SK-N-SH (cell line): ENCODE results near the gene ZFTA.

Source experiments
- FOXJ3 ChIP-seq: sonication (generic); formaldehyde crosslinking; IDR thresholded peaks from 2 replicates; pipeline ENCODE4 v1.5.1; 2020; ENCODE audit warnings: mild to moderate bottlenecking, missing genetic modification reagents
- GATA2 ChIP-seq: sonication (generic); formaldehyde crosslinking; IDR thresholded peaks from 2 replicates; pipeline ENCODE4 v1.5.0; 2020; ENCODE audit warnings: mild to moderate bottlenecking, missing genetic modification reagents
- JUND ChIP-seq: IDR thresholded peaks from 2 replicates; pipeline ENCODE4 v1.4.0; 2012
- POLR2AphosphoS5 ChIP-seq: IDR thresholded peaks from 2 replicates; pipeline ENCODE4 v1.6.1; 2012; ENCODE audit warnings: low read depth, low read length
- TF ChIP-seq, protein P1 (sequence below): fragments of 200-600 bp; sonication (generic); IDR thresholded peaks from 2 replicates; pipeline ENCODE4 v1.6.1; 2017; ENCODE audit warnings: antibody characterized with exemption, mild to moderate bottlenecking, moderate library complexity

DNA sequence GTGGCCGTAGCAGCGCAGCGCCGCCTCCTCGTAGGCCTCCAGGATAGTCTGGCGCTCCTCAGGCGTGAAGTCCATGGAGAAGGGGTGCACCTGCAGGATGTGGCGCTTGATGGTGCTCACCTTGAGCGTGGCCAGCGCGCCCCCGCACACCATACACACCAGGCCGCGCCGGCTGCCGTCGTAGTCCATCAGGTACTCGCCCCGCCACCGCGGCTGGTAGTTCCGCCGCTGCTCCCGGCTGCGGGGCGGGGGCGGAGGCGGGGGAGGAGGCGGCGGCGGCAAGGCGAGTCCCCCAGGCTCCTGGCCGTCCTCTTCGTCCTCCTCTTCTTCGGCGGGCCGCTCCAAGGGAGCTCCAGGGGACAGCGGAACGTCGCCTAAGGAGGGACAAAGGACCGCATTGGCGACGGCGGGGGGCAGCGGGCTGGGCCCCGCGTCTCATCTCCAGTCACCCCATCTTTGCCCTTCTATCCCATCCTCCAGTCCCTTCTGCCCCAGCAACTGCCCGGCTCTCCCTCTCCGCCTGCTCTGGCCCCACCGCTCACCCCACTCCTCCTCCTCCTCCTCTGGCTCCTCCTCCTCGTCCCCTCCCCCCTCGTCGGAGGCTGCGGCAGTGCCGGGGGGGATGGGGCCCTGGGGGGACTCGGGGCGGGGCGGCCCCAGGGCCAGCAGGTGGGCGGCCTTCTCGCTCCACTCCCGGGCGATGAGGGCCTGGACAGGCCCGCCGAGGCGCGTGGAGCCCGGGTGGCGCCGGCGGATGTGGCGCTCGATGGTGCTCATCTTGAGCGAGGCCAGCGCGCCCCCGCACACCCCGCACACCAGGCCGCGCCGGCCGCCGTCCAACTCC is 4.9 kb downstream of the ZFTA start:
- TF ChIP-seq JUND (no peak), POLR2AphosphoS5 (no peak), GATA2 (no peak), FOXJ3 (CRISPR knock-in tag) (no peak)
- TF ChIP-seq, protein P1, sequence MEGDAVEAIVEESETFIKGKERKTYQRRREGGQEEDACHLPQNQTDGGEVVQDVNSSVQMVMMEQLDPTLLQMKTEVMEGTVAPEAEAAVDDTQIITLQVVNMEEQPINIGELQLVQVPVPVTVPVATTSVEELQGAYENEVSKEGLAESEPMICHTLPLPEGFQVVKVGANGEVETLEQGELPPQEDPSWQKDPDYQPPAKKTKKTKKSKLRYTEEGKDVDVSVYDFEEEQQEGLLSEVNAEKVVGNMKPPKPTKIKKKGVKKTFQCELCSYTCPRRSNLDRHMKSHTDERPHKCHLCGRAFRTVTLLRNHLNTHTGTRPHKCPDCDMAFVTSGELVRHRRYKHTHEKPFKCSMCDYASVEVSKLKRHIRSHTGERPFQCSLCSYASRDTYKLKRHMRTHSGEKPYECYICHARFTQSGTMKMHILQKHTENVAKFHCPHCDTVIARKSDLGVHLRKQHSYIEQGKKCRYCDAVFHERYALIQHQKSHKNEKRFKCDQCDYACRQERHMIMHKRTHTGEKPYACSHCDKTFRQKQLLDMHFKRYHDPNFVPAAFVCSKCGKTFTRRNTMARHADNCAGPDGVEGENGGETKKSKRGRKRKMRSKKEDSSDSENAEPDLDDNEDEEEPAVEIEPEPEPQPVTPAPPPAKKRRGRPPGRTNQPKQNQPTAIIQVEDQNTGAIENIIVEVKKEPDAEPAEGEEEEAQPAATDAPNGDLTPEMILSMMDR: no peak
